Measurements from ENCODE around the gene UPK3B.
"Not testable (repeated sequence)": the region's sequence is repeated elsewhere in the genome, so short reads cannot be mapped to it uniquely, and the experiment has no call there.

- TF ChIP-seq EZH2phosphoT487 (IDR thresholded peaks at IDR 0.05; ENCODE audit: borderline replicate concordance, low read length); CTCF (IDR thresholded peaks at IDR 0.05; ENCODE audit: low read depth, low read length, poor library complexity, severe bottlenecking): not testable (repeated sequence)
These were observed 24.3 kb upstream of the UPK3B start for GRCh38 chr7:76485822-76486610.

Data from DOHH2 (cell line).